Effector memory CD8-positive, alpha-beta T cell (primary cell): ENCODE measurements around the gene KCNQ1.

Experiments
- ATAC-seq: fragments of 150-1000 bp; cut with Tn5 transposase; replicated peaks from 2 replicates; pipeline ENCODE4 v1.10.0; 2021; ENCODE audit warnings: mild to moderate bottlenecking, moderate library complexity
- DNase-seq, 3 experiments: peaks; one replicate each; pipeline ENCODE4 v3.0.0; 2021
- H3K27ac Mint-ChIP-seq, 2 donors: one replicate each; pipeline ENCODE4 v1.8.0; 2022; ENCODE audit warnings: mild to moderate bottlenecking in 2 of 2, mixed read lengths in 2 of 2, moderate library complexity in 2 of 2
- H3K27me3 Mint-ChIP-seq, 2 donors: one replicate each; pipeline ENCODE4 v1.8.0; 2022; ENCODE audit warnings: mixed read lengths in 2 of 2
- H3K36me3 Mint-ChIP-seq: one replicate; pipeline ENCODE4 v1.8.0; 2022; ENCODE audit warnings: mild to moderate bottlenecking, moderate library complexity, mixed read lengths; ENCODE audit not compliant: insufficient read depth
- H3K4me1 Mint-ChIP-seq, 2 donors: one replicate each; pipeline ENCODE4 v1.8.0; 2022; ENCODE audit warnings: low read depth in 2 of 2, mixed read lengths in 2 of 2
- H3K4me3 Mint-ChIP-seq, 2 donors: one replicate each; pipeline ENCODE4 v1.8.0; 2022; ENCODE audit warnings: mild to moderate bottlenecking in 2 of 2, mixed read lengths in 2 of 2, moderate library complexity in 2 of 2
- H3K9me3 Mint-ChIP-seq, 2 donors: one replicate each; pipeline ENCODE4 v1.8.0; 2022; ENCODE audit warnings: mixed read lengths in 2 of 2

Gene KCNQ1

DNA sequence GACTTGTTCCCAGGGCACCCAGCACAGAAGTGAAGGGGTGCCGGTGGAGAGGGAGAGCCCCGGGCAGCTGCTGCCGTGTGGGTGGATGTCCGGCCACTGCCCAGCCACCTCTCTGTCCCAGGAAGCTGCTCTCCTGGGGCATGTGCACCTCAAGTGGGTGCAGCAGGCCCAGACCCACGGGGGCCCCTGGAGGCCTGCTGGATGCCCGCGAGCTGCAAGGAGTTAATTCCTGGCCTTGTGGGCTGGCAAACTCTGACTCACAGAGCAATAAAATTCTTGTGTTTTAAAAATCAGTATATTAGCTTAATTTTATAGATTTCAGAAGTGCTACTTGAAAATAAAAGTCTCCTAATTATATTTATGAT, 292.4 kb downstream of the KCNQ1 start:
- no peak overlapping the region for H3K4me3 Mint-ChIP-seq
- DNase-seq = no peak
- no peak overlapping the region for H3K27ac Mint-ChIP-seq
- H3K36me3 Mint-ChIP-seq = peaks cover 3% of the 10 kb centered on the region
- H3K4me1 Mint-ChIP-seq = peaks cover 3 to 6% of the 10 kb centered on the region in 2 donors
- H3K27me3 Mint-ChIP-seq = no peaks in the 10 kb centered on the region
- H3K9me3 Mint-ChIP-seq = no peaks in the 10 kb centered on the region
- ATAC-seq = no peak

DNA sequence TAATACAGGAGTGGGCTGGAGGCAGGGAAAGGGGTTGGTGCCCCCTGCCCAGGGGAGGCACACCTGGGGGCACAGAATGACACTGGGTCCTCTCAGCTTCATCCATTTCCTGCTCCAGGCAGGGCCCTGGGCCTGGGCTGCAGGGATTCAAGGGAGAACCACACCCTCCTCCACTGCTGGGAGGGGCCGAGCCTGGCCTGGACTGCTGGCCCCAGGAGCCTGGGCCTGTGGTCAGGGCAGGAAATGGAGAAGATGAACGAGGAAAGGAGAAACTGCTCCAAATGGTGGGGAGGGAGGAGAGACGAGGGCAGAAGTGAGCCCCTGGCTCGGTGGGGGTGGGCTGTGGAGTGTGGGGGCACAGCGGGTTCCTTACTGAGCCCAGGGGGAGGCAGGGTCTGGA, 293.1 kb downstream of the KCNQ1 start:
- Mint-ChIP-seq H3K27ac (peak overlapping the region in 1 of 2 donors; percentile 32), H3K4me1 (peaks cover 3 to 6% of the 10 kb centered on the region in 2 donors), H3K4me3 (no peak overlapping the region)

DNA sequence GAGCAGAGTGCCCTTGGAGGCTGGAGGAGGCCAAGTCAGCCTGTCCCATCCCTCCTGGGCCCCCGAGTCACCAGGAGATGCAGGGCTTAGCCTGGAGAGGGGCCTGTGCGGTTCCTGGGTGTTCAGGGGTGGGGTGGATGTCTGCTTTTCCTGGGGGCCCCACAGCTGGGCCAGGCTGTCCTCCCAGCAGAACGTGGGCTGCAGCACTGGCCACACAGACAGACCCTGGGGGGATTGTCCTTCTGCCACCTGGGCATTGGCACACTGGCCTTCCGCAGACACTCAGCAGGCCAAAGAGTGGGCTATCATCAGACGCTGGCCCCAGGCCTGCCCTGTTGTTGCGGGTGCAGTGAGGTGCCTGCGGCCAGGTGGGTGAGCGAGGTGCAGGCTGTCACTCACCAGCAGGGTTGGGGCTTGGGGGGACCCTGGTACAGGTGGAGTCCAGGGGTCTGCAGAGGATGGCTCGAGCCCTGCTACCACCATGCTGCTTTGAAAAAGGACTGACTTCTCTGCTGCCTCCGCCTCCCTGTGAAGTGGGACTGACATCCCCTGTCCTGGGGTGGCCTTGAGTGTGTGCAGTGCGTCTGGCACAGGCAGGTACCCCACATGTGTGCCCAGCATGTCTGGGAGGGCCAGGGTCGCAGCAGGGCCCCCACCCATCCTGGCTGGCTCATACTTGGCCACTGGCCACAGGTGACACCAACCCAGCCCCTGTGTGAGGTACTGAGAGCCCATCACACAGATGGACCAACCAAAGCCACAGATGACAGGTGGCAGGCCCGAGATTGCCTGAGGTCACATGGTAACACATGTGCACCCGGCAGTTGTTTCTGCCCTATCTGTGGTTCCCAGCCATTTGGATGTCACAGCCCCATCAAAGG, 294.0 kb downstream of the KCNQ1 start:
- Mint-ChIP-seq H3K36me3 (peaks cover 1% of the 10 kb centered on the region), H3K27ac (no peak overlapping the region), H3K9me3 (no peaks in the 10 kb centered on the region), H3K27me3 (no peaks in the 10 kb centered on the region), H3K4me3 (no peak overlapping the region), H3K4me1 (peaks cover 3 to 6% of the 10 kb centered on the region in 2 donors)
- no peak for ATAC-seq
- DNase-seq = no peak

More for the DNA sequence above, 293.1 kb downstream of the KCNQ1 start:
- no peak for ATAC-seq
- Mint-ChIP-seq H3K27me3 (no peaks in the 10 kb centered on the region), H3K9me3 (no peaks in the 10 kb centered on the region), H3K36me3 (peaks cover 3% of the 10 kb centered on the region)
- no peak for DNase-seq

DNA sequence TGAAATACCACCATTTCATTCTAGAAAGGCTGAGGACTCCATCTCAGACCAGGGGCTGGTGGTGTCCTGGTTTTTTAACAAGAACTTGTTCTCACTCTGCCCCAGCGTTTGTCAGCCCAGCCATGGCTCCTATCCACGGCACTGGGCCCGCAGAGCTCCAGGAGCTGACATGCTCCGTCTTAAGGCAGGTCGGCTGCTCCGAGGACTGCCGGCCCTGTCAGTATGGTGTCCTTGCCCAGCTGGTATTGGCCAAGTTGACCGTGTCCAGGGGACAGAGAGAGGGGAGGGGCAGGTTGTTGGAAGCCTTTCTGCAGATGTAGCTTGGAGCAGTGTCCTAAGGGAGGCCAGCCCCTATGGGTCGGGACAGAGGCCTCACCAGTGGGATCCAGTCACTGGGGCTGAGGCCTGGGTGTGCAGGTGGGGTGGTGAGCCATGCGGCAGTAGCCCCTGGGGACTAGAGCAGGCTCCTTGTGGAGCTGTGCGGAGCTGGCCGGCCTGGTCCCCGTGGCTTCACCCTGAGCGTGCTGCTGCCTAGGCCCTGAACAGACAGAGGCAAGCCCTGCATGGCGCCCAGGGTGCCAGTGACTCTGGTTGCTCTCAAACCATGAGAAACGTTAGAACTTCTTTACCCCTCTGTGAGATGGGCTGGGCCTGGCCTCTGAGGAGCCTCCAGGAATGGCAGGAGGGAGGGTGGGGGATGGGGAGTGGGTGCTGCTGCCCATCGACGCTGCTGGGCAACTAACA, 294.9 kb downstream of the KCNQ1 start:
- Mint-ChIP-seq H3K27me3 (no peaks in the 10 kb centered on the region), H3K4me1 (peaks cover 1 to 6% of the 10 kb centered on the region in 2 donors), H3K36me3 (peaks cover 3% of the 10 kb centered on the region), H3K27ac (no peak overlapping the region), H3K9me3 (no peaks in the 10 kb centered on the region), H3K4me3 (no peak overlapping the region)
- DNase-seq (no peak), ATAC-seq (no peak)

DNA sequence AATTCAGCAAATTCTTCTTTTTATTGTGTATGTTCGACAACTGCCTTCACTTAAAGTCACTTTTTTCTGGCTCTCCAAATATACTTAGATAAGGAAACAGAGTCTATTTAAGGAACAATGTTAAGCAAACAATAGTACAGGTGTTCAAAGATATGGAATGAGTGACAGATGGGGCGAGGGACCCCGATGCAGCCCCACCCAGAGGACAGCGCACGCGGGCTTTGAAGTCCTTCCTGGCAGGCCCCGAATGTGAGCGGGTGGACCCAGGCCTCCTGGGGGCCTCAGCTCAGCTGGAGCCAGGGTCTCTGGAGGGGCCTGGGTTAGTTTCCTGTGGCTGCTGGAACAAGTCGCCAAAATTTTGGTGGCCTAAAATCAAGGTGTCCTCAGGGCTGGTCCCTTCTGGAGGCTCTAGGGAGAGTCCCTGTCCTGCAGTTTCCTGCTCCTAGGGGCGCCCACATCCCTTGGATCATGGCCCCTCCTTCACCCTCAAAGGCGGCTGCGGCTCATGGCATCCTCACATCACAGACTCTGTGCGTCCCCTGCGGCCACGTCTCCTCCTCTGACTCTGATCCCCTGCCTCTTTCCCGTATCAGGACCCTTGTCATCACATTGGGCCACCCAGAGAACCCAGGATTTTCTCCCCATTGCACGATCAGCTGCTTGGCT, 295.6 kb downstream of the KCNQ1 start:
- H3K27me3 Mint-ChIP-seq = no peaks in the 10 kb centered on the region
- H3K9me3 Mint-ChIP-seq = no peaks in the 10 kb centered on the region
- no peak for DNase-seq
- H3K36me3 Mint-ChIP-seq = peaks cover 3% of the 10 kb centered on the region
- H3K4me3 Mint-ChIP-seq = no peak overlapping the region
- peaks cover 1 to 6% of the 10 kb centered on the region in 2 donors for H3K4me1 Mint-ChIP-seq
- H3K27ac Mint-ChIP-seq = no peak overlapping the region
- no peak for ATAC-seq

DNA sequence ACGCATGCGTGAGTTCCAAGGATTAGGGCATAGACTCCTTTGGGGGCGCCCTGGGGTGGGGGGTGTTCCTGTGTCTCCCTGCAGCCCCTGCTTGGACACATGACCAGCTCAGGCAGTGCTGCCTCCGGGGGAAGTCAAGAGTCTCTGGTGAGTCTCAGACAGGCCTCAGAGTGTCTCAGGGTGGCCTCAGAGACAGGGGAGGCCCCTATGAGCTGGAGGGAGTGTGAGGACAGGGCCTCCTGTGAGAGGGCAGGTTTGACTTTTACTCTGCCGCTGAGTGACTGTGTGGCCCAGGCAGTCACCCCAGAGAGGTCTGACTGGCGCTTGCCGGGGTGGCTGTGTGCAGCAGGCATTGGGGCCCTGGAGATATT, 296.2 kb downstream of the KCNQ1 start:
- no peak for ATAC-seq
- DNase-seq = no peak
- Mint-ChIP-seq H3K9me3 (no peaks in the 10 kb centered on the region), H3K4me1 (peaks cover 1 to 6% of the 10 kb centered on the region in 2 donors), H3K4me3 (no peak overlapping the region), H3K27me3 (no peaks in the 10 kb centered on the region), H3K27ac (no peak overlapping the region), H3K36me3 (peaks cover 3% of the 10 kb centered on the region)

DNA sequence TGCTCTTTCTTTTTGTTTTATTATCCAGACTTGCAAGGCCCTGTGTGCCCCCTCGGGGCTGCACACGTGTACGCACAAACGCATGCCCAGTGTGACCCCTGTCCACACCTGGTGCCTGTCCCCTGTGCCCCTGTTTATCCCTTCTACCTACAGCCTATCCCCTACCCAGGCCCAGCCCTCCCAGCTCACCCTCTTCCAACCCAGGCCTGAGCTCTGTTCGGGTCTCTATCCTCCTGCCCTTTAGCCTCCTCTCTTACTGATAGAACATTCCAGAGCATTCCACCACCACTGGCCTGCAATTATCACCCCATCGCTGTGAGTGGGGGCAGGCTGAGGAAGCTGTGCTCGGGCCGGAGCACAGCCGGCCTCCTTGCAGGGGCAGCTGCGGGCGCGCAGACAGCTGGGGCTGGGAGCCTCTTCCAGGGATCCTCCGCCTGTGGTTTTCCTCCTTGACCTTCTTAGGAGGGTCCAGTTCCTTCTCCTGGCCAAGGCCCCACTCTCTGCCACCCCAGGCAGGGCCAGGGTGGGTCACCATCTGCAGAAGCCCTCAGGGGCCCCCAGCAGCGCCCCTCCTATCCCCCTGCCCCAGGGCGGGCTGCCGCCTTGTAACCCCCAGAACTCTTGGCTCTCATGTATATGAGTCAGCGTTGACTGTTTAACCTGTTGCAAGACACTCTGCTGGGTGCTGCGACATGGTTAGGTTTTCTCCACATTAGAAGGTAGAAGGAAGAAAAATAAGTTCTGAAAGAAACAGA, 296.7 kb downstream of the KCNQ1 start:
- Mint-ChIP-seq H3K9me3 (no peaks in the 10 kb centered on the region), H3K27me3 (no peaks in the 10 kb centered on the region), H3K4me3 (no peak overlapping the region), H3K4me1 (peaks cover 1 to 6% of the 10 kb centered on the region in 2 donors), H3K36me3 (peaks cover 3% of the 10 kb centered on the region), H3K27ac (no peak overlapping the region)
- no peak for DNase-seq
- ATAC-seq = no peak

DNA sequence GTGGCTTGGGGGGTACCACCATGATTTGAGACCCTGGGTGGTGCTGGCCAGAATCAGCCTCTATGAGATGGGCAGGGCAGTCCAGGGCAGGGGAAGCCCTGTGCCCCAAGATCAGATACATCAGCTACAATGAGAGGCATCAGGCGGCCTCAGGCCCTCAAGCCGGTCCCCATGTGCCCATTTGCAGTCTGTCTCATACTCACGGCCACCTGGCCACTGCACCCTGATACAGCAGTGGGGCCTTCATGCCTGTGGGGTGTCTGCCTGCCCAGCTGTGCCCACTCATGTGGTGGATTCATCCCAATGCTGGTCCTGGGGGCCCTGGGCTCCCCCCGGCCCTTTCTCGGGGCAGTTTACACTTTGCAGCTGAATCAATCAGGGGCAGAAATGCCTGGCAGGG, 297.4 kb downstream of the KCNQ1 start:
- peaks cover 0 to 2% of the 10 kb centered on the region in 2 donors for H3K27me3 Mint-ChIP-seq
- ATAC-seq = no peak
- H3K4me3 Mint-ChIP-seq = no peak overlapping the region
- no peak overlapping the region for H3K27ac Mint-ChIP-seq
- peaks cover 3% of the 10 kb centered on the region for H3K36me3 Mint-ChIP-seq
- peaks cover 1 to 6% of the 10 kb centered on the region in 2 donors for H3K4me1 Mint-ChIP-seq
- no peak for DNase-seq
- H3K9me3 Mint-ChIP-seq = no peaks in the 10 kb centered on the region

DNA sequence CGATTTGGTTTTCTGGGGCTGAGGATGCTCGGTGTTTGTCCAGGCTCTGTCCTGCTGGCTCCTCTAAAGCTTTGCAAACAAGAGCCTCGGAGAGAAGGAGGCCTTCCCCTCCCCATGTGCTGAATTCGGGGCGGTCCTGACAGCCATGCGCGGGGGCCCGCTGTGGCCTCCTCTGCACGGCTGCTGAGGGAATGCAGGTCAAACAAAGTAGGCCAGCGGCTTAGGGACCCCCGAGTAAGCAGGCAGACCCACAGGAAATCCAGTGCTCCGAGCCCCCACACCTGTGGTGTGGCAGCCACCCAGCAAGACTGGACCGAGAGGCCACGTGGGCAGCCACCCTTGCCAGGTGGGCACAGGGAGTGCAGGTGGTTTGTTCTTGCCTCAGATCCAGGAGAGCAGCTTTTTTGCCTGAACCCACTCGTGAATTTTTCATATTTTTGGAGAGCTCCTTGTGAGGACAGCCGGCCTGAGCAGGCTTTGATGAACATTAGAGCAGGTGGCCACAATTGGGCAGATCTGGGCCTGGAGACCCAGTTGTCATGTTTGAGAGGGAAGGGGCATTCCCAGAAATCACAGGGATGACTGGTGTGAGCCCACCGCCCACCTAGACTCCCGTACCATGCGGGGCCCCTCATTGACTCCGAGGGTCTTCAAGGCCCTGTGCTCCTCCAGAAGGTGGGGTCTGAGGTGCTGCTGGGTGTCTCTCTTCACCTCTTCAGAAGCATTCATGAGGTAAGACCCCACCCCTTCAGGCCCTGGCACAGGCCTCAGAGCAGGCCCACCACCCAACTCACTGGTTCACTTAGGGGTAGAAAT, 298.0 kb downstream of the KCNQ1 start:
- no peak for DNase-seq
- H3K27ac Mint-ChIP-seq = no peak overlapping the region
- H3K27me3 Mint-ChIP-seq = peaks cover 5 to 8% of the 10 kb centered on the region in 2 donors
- no peak for ATAC-seq
- no peaks in the 10 kb centered on the region for H3K9me3 Mint-ChIP-seq
- peaks cover 3% of the 10 kb centered on the region for H3K36me3 Mint-ChIP-seq
- peaks cover 1 to 4% of the 10 kb centered on the region in 2 donors for H3K4me1 Mint-ChIP-seq
- no peak overlapping the region for H3K4me3 Mint-ChIP-seq

DNA sequence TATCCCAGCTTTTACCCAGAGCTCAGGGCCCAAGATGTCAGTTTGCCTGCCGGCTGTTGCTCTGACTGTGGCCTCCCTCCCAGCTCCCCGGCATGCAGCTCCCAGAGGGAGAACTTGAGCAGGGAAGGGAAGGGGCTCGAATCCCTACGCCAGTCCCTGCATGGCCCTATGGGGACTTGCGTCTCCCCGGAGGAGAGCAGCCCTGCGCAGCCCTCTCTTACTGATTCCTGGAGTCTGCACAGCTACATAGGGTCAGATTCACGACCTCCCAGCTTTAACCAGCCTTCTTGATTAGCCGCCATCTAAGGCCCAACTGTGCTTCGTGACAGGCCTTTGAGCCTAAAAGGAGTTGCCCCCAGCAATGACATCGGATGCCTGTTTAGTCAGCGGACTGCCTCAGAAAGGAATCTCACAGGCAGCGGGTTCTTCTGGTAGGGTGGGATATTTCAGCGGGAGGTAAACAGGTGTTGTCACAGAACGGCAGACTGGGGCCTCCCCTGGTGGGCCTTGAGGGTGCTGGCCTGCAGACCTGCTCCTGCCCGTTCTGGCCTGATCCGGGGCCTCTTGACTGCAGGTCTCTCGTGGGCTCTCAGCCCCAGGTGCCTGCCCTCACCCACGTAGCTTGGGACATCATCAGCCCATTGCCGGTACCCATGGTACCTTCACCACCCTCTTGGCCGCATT, 298.8 kb downstream of the KCNQ1 start:
- no peak overlapping the region for H3K4me3 Mint-ChIP-seq
- DNase-seq (no peak), ATAC-seq (no peak)
- H3K9me3 Mint-ChIP-seq = no peaks in the 10 kb centered on the region
- no peak overlapping the region for H3K27ac Mint-ChIP-seq
- H3K4me1 Mint-ChIP-seq = peaks cover 0 to 3% of the 10 kb centered on the region in 2 donors
- peaks cover 3% of the 10 kb centered on the region for H3K36me3 Mint-ChIP-seq
- peaks cover 5 to 9% of the 10 kb centered on the region in 2 donors for H3K27me3 Mint-ChIP-seq

DNA sequence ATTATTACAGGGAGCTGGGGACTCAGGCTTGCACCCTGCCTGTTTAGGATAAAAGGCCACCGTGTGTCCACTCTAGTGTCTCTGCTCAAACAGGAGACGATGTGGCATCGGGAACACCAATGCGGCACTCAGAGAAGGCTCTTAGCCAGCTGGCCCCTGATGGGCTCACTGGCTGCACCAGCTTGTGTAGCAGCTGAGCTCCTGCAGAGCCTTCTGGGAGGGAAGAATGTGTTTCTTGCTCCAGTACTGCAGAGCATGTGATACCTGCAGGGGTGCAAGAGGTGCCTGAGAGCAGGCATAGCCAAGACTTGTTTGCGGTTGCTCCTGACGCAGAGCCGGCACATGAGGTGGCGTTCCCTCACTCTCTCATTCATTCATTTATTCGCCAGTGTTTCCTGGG, 299.4 kb downstream of the KCNQ1 start:
- Mint-ChIP-seq H3K36me3 (peaks cover 3% of the 10 kb centered on the region), H3K4me3 (no peak overlapping the region)

DNA sequence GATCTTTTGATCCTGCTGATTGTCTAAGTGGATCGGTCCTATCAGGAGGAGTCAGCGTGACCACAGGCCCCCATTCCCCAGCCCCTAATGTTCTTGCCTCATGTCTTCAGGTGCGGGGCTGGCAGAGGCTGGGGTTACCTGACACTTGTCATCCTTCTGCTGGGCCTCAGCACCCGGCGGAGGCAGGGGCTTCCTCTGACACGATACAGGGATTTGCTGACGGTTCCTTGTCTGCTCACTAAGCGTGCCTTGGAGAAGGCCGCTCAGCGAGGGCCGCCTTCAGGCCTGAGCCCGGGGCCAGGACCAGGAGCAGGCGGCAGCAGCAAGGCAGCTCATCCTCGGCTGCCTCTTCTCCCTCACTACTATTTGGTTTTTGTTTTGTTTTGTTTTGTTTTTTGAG, 300.7 kb downstream of the KCNQ1 start:
- Mint-ChIP-seq H3K27me3 (peaks cover 10 to 19% of the 10 kb centered on the region in 2 donors), H3K4me3 (no peak overlapping the region), H3K4me1 (peaks cover 0 to 3% of the 10 kb centered on the region in 2 donors), H3K9me3 (no peaks in the 10 kb centered on the region), H3K27ac (no peak overlapping the region), H3K36me3 (peaks cover 3% of the 10 kb centered on the region)
- ATAC-seq = no peak
- no peak for DNase-seq

More for the DNA sequence above, 299.4 kb downstream of the KCNQ1 start:
- Mint-ChIP-seq H3K9me3 (no peaks in the 10 kb centered on the region), H3K4me1 (peaks cover 0 to 3% of the 10 kb centered on the region in 2 donors), H3K27ac (no peak overlapping the region), H3K27me3 (peaks cover 9 to 15% of the 10 kb centered on the region in 2 donors)
- ATAC-seq (no peak), DNase-seq (no peak)
